Stimulated activated CD4-positive, alpha-beta T cell treated with anti-CD3 and anti-CD28 coated beads, TNF-alpha, amount 100 ng/mL, for 1 hour (primary cell): ENCODE results near the gene PLPP4.

Source experiments
- DNase-seq, 3 donors: peaks; one replicate each; pipeline ENCODE4 v3.0.0-alpha.2; 2020; ENCODE audit warnings: low read depth in 3 of 3, low spot score in 1 of 3

The PLPP4 gene

GRCh38 chr10:120456626-120457430 is at the start of gene PLPP4:
Gene PLPP4, plus strand, starts transcription at chr10:120457227. Its CDS starts 79 bp downstream, at chr10:120457306.
- DNase-seq: no peak

GRCh38 chr10:120409816-120410215 is 47.2 kb upstream of the PLPP4 start:
- no peak for DNase-seq

- no peak for DNase-seq
Measured at GRCh38 chr10:120414946-120415345, 42.1 kb upstream of the PLPP4 start.

- no peak for DNase-seq
Measured at GRCh38 chr10:120415709-120416330, 41.2 kb upstream of the PLPP4 start.

GRCh38 chr10:120420421-120420820 is 36.6 kb upstream of the PLPP4 start:
- no peak for DNase-seq

GRCh38 chr10:120421250-120421649 is 35.8 kb upstream of the PLPP4 start:
- DNase-seq: no peak

GRCh38 chr10:120422457-120422856 is 34.6 kb upstream of the PLPP4 start:
- DNase-seq: no peak

- DNase-seq: no peak
Measured at GRCh38 chr10:120423431-120424197, 33.4 kb upstream of the PLPP4 start.

- DNase-seq: no peak
Measured at GRCh38 chr10:120424198-120424464, 32.9 kb upstream of the PLPP4 start.

- DNase-seq: no peak
Measured at GRCh38 chr10:120426306-120426705, 30.7 kb upstream of the PLPP4 start.

- DNase-seq: no peak
Measured at GRCh38 chr10:120428754-120429153, 28.3 kb upstream of the PLPP4 start.

- no peak for DNase-seq
Measured at GRCh38 chr10:120429395-120429794, 27.6 kb upstream of the PLPP4 start.

- no peak for DNase-seq
Measured at GRCh38 chr10:120431251-120431651, 25.8 kb upstream of the PLPP4 start.

GRCh38 chr10:120432209-120432608 is 24.8 kb upstream of the PLPP4 start:
- no peak for DNase-seq

- no peak for DNase-seq
Measured at GRCh38 chr10:120433141-120433540, 23.9 kb upstream of the PLPP4 start.

GRCh38 chr10:120436439-120437112 is 20.5 kb upstream of the PLPP4 start:
- DNase-seq: no peak

- DNase-seq: no peak
Measured at GRCh38 chr10:120437541-120437940, 19.5 kb upstream of the PLPP4 start.

- DNase-seq: no peak
Measured at GRCh38 chr10:120451968-120452367, 5.1 kb upstream of the PLPP4 start.

GRCh38 chr10:120453319-120453718 is 3.7 kb upstream of the PLPP4 start:
- DNase-seq: no peak

- no peak for DNase-seq
Measured at GRCh38 chr10:120453886-120454285, 3.1 kb upstream of the PLPP4 start.

GRCh38 chr10:120455004-120455403 is 2.0 kb upstream of the PLPP4 start:
- no peak for DNase-seq

GRCh38 chr10:120455606-120456005 is 1.4 kb upstream of the PLPP4 start:
- no peak for DNase-seq
